ENCODE measurements around the gene TSC22D4.
"Not testable (repeated sequence)": the region's sequence is repeated elsewhere in the genome, so short reads cannot be mapped to it uniquely, and the experiment has no call there.

Gene TSC22D4

GRCh38 chr7:100506356-100506923 is 27.4 kb upstream of the TSC22D4 start:
- peaks cover 41% of the 10 kb centered on the region for H3K27me3 Mint-ChIP-seq
- DNase-seq: no peak
- no peaks in the 10 kb centered on the region for H3K9me3 Mint-ChIP-seq
- CTCF ChIA-PET: no interaction called here
- no peaks in the 10 kb centered on the region for H3K36me3 Mint-ChIP-seq
- H3K4me1 Mint-ChIP-seq: no peaks in the 10 kb centered on the region
- H3K27ac Mint-ChIP-seq: no peak overlapping the region
- H3K4me3 Mint-ChIP-seq: no peak overlapping the region

- Mint-ChIP-seq H3K36me3 (no peaks in the 10 kb centered on the region), H3K4me1 (no peaks in the 10 kb centered on the region), H3K27me3 (peaks cover 39% of the 10 kb centered on the region), H3K9me3 (no peaks in the 10 kb centered on the region), H3K27ac (no peak overlapping the region), H3K4me3 (no peak overlapping the region)
- no peak for DNase-seq
- CTCF ChIA-PET: no interaction called here
Measured at GRCh38 chr7:100504887-100505611, 26.0 kb upstream of the TSC22D4 start.

- H3K27ac Mint-ChIP-seq, H3K36me3 Mint-ChIP-seq, CTCF ChIA-PET, H3K4me3 Mint-ChIP-seq, H3K9me3 Mint-ChIP-seq, DNase-seq, H3K4me1 Mint-ChIP-seq: not testable (repeated sequence)
- peaks cover 34% of the 10 kb centered on the region for H3K27me3 Mint-ChIP-seq
Measured at GRCh38 chr7:100504031-100504430, 25.0 kb upstream of the TSC22D4 start.

GRCh38 chr7:100500743-100501142 is 21.7 kb upstream of the TSC22D4 start:
- not testable (repeated sequence) for H3K9me3 Mint-ChIP-seq, H3K27ac Mint-ChIP-seq, DNase-seq, H3K36me3 Mint-ChIP-seq, H3K4me1 Mint-ChIP-seq, H3K4me3 Mint-ChIP-seq
- CTCF ChIA-PET: interaction anchor here (0.7 to 1.2 kb wide), 3 partner anchors 59 to 101 kb away, joined by 3 read pairs; no protein-coding TSS in a partner anchor
- H3K27me3 Mint-ChIP-seq: peaks cover 46% of the 10 kb centered on the region

- no peaks in the 10 kb centered on the region for H3K36me3 Mint-ChIP-seq
- peaks cover 18% of the 10 kb centered on the region for H3K4me1 Mint-ChIP-seq
- CTCF ChIA-PET: interaction anchor here (1.9 kb wide), 1 partner anchor 63 kb away, joined by 6 read pairs; no protein-coding TSS in a partner anchor
- DNase-seq: no peak
- H3K27ac Mint-ChIP-seq: no peak overlapping the region
- H3K4me3 Mint-ChIP-seq: no peak overlapping the region
- no peaks in the 10 kb centered on the region for H3K9me3 Mint-ChIP-seq
- peaks cover 77% of the 10 kb centered on the region for H3K27me3 Mint-ChIP-seq
Measured at GRCh38 chr7:100496509-100496908, 17.5 kb upstream of the TSC22D4 start.

GRCh38 chr7:100493476-100494264 is 14.7 kb upstream of the TSC22D4 start:
- H3K27ac Mint-ChIP-seq: no peak overlapping the region
- CTCF ChIA-PET: interaction anchor here (0.8 to 3.4 kb wide), 7 partner anchors 11 to 71 kb away, joined by 3 to 12 read pairs (median 4); no protein-coding TSS in a partner anchor
- peak overlapping the region; percentile 62 for H3K4me3 Mint-ChIP-seq
- no peaks in the 10 kb centered on the region for H3K9me3 Mint-ChIP-seq
- peaks cover 22% of the 10 kb centered on the region for H3K4me1 Mint-ChIP-seq
- DNase-seq: peak; percentile 81
- no peaks in the 10 kb centered on the region for H3K36me3 Mint-ChIP-seq
- H3K27me3 Mint-ChIP-seq: peaks cover 82% of the 10 kb centered on the region

GRCh38 chr7:100492738-100493475 is 13.9 kb upstream of the TSC22D4 start:
- DNase-seq: no peak
- Mint-ChIP-seq H3K27me3 (peaks cover 74% of the 10 kb centered on the region), H3K4me3 (peak overlapping the region; percentile 62), H3K4me1 (peaks cover 22% of the 10 kb centered on the region), H3K27ac (peak overlapping the region; percentile 16), H3K9me3 (no peaks in the 10 kb centered on the region), H3K36me3 (no peaks in the 10 kb centered on the region)
- CTCF ChIA-PET: interaction anchor here (1.2 to 3.4 kb wide), 7 partner anchors 10 to 72 kb away, joined by 3 to 12 read pairs (median 4); no protein-coding TSS in a partner anchor

GRCh38 chr7:100491192-100491578 is 12.2 kb upstream of the TSC22D4 start:
- H3K36me3 Mint-ChIP-seq: no peaks in the 10 kb centered on the region
- H3K4me1 Mint-ChIP-seq: peaks cover 22% of the 10 kb centered on the region
- CTCF ChIA-PET: interaction anchor here (1.3 kb wide), 1 partner anchor 68 kb away, joined by 7 read pairs; no protein-coding TSS in a partner anchor
- H3K27ac Mint-ChIP-seq: no peak overlapping the region
- no peaks in the 10 kb centered on the region for H3K9me3 Mint-ChIP-seq
- peaks cover 69% of the 10 kb centered on the region for H3K27me3 Mint-ChIP-seq
- DNase-seq: no peak
- no peak overlapping the region for H3K4me3 Mint-ChIP-seq

- H3K27me3 Mint-ChIP-seq: peaks cover 69% of the 10 kb centered on the region
- H3K4me3 Mint-ChIP-seq: no peak overlapping the region
- H3K9me3 Mint-ChIP-seq: no peaks in the 10 kb centered on the region
- DNase-seq: no peak
- peaks cover 24% of the 10 kb centered on the region for H3K4me1 Mint-ChIP-seq
- H3K27ac Mint-ChIP-seq: no peak overlapping the region
- CTCF ChIA-PET: interaction anchor here (1.1 to 1.3 kb wide), 2 partner anchors 13 to 22 kb away, joined by 3 to 4 read pairs; no protein-coding TSS in a partner anchor
- H3K36me3 Mint-ChIP-seq: no peaks in the 10 kb centered on the region
Measured at GRCh38 chr7:100490483-100491191, 11.6 kb upstream of the TSC22D4 start.

GRCh38 chr7:100489824-100490223 is 10.8 kb upstream of the TSC22D4 start:
- no peak overlapping the region for H3K27ac Mint-ChIP-seq
- no peaks in the 10 kb centered on the region for H3K9me3 Mint-ChIP-seq
- peaks cover 23% of the 10 kb centered on the region for H3K4me1 Mint-ChIP-seq
- H3K4me3 Mint-ChIP-seq: no peak overlapping the region
- H3K36me3 Mint-ChIP-seq: no peaks in the 10 kb centered on the region
- peaks cover 65% of the 10 kb centered on the region for H3K27me3 Mint-ChIP-seq
- peak; percentile 66 for DNase-seq
- CTCF ChIA-PET: interaction anchor here (1.1 to 1.3 kb wide), 2 partner anchors 13 to 21 kb away, joined by 3 to 4 read pairs; no protein-coding TSS in a partner anchor

GRCh38 chr7:100489121-100489520 is 10.1 kb upstream of the TSC22D4 start:
- DNase-seq: no peak
- Mint-ChIP-seq H3K9me3 (no peaks in the 10 kb centered on the region), H3K27me3 (peaks cover 62% of the 10 kb centered on the region), H3K36me3 (no peaks in the 10 kb centered on the region), H3K4me3 (no peak overlapping the region), H3K4me1 (peaks cover 19% of the 10 kb centered on the region), H3K27ac (no peak overlapping the region)
- CTCF ChIA-PET: interaction anchor here (1.1 to 2.4 kb wide), 2 partner anchors 12 to 70 kb away, joined by 3 to 9 read pairs; no protein-coding TSS in a partner anchor

GRCh38 chr7:100488333-100489095 is 9.5 kb upstream of the TSC22D4 start:
- DNase-seq: no peak
- Mint-ChIP-seq H3K27ac (no peak overlapping the region), H3K4me3 (no peak overlapping the region), H3K36me3 (no peaks in the 10 kb centered on the region), H3K9me3 (no peaks in the 10 kb centered on the region), H3K4me1 (peaks cover 16% of the 10 kb centered on the region), H3K27me3 (peaks cover 59% of the 10 kb centered on the region)
- CTCF ChIA-PET: interaction anchor here (2.4 kb wide), 1 partner anchor 71 kb away, joined by 9 read pairs; no protein-coding TSS in a partner anchor

Measured in activated naive CD4-positive, alpha-beta T cell treated with anti-CD3 and anti-CD28 coated beads, Interleukin-2, amount 10 ng/mL, durations not matched to agents 7 days and 5 days (primary cell).